ENCODE measurements around the gene GGN.

DNA sequence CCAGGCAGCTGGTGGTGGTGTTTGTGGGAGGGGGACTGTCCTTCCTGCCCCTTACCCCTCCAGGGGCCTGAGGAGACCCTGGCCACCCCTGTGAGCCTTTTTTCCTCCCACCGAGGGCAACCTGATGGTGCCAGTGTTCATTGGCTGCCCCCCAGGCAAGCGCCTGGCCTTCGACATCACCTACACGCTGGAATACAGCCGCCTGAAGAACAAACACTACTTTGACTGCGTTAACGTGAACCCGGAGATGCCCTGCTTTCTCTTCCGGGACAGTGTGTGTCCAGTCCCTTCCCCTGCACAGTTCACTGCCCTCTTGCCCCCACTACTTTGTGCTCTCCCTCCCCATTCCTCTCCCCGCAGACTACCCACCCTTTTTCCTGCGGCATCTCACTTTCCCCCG lies 20.8 kb downstream of the GGN start:
- TF ChIP-seq YY1 (IDR thresholded peaks at IDR 0.05; ENCODE audit: insufficient read depth, insufficient read length): no peak
- no peak for TF ChIP-seq ZNF274 (IDR thresholded peaks at IDR 0.05; ENCODE audit: low read depth, low read length)
- TF ChIP-seq SUZ12 (IDR thresholded peaks at IDR 0.05; ENCODE audit: extremely low read depth, insufficient read depth, insufficient read length): no peak
